KMS-11 (cell line): ENCODE measurements around the gene NLGN1.

Experiments
- H2AFZ ChIP-seq: fragments of 200-600 bp; sonication (generic); 2 replicates; pipeline ENCODE4 v1.6.1; 2016; ENCODE audit warnings: antibody characterized with exemption, mixed run types, low read depth
- H3K27ac ChIP-seq: fragments of 200-600 bp; sonication (generic); 2 replicates; pipeline ENCODE4 v1.6.1; 2016; ENCODE audit warnings: mild to moderate bottlenecking, mixed run types
- H3K27me3 ChIP-seq: fragments of 200-600 bp; sonication (generic); 2 replicates; pipeline ENCODE4 v1.6.1; 2017; ENCODE audit warnings: mild to moderate bottlenecking, low read depth, mixed run types, moderate library complexity; ENCODE audit not compliant: insufficient read depth
- H3K36me3 ChIP-seq: fragments of 200-600 bp; sonication (generic); 2 replicates; pipeline ENCODE4 v1.6.1; 2017; ENCODE audit warnings: mild to moderate bottlenecking, mixed run types; ENCODE audit not compliant: insufficient read depth
- H3K4me1 ChIP-seq: fragments of 200-600 bp; sonication (generic); 2 replicates; pipeline ENCODE4 v1.6.1; 2016; ENCODE audit warnings: mild to moderate bottlenecking, low read depth, mixed run types; ENCODE audit not compliant: poor library complexity, severe bottlenecking
- H3K4me2 ChIP-seq: fragments of 200-600 bp; sonication (generic); 2 replicates; pipeline ENCODE4 v1.7.0; 2016; ENCODE audit warnings: mild to moderate bottlenecking, mixed run types
- H3K4me3 ChIP-seq: fragments of 200-600 bp; sonication (generic); IDR thresholded peaks from 2 replicates; pipeline ENCODE4 v1.6.1; 2017; ENCODE audit warnings: low read depth, low read length, mixed read lengths; ENCODE audit not compliant: insufficient read depth
- H3K79me2 ChIP-seq: fragments of 200-600 bp; sonication (generic); 2 replicates; pipeline ENCODE4 v1.6.1; 2016; ENCODE audit warnings: low read depth, mixed run types; ENCODE audit not compliant: insufficient read depth
- H3K9ac ChIP-seq: fragments of 200-600 bp; sonication (generic); 2 replicates; pipeline ENCODE4 v1.6.1; 2016; ENCODE audit warnings: mild to moderate bottlenecking, mixed run types
- H4K20me1 ChIP-seq: fragments of 200-600 bp; sonication (generic); 2 replicates; pipeline ENCODE4 v1.6.1; 2016; ENCODE audit warnings: mild to moderate bottlenecking, mixed run types; ENCODE audit not compliant: insufficient read depth
- TF ChIP-seq, protein P1 (sequence below): fragments of 200-600 bp; sonication (generic); conservative IDR thresholded peaks from 2 replicates; pipeline ENCODE4 v1.6.1; 2017; ENCODE audit warnings: low read depth, mild to moderate bottlenecking, antibody characterized with exemption, low read length, moderate library complexity, mixed read lengths

Gene NLGN1

DNA sequence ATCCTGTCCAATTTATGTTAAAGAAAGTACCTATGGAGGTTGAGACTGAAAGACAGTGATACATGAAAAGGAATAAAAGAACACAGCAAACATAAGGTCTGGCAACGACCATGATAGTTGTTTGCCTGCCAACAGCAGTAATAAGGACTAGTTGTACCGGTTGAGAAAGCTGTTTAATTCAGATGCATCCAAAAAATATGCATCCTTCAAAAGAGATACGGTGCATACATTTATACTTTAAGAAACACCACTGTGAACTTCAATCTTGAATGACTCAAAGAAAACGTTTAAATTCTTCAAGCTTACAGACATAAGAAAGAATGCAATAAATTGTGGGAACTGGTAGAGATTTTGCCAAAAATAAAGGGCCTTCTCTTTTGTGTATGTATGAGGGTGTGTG lies 492.1 kb downstream of the NLGN1 start:
- no peaks in the 10 kb centered on the region for H3K79me2 ChIP-seq
- no peaks in the 10 kb centered on the region for H4K20me1 ChIP-seq
- TF ChIP-seq, protein P1, sequence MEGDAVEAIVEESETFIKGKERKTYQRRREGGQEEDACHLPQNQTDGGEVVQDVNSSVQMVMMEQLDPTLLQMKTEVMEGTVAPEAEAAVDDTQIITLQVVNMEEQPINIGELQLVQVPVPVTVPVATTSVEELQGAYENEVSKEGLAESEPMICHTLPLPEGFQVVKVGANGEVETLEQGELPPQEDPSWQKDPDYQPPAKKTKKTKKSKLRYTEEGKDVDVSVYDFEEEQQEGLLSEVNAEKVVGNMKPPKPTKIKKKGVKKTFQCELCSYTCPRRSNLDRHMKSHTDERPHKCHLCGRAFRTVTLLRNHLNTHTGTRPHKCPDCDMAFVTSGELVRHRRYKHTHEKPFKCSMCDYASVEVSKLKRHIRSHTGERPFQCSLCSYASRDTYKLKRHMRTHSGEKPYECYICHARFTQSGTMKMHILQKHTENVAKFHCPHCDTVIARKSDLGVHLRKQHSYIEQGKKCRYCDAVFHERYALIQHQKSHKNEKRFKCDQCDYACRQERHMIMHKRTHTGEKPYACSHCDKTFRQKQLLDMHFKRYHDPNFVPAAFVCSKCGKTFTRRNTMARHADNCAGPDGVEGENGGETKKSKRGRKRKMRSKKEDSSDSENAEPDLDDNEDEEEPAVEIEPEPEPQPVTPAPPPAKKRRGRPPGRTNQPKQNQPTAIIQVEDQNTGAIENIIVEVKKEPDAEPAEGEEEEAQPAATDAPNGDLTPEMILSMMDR, result no peak
- no peak overlapping the region for H3K27ac ChIP-seq
- no peak overlapping the region for H3K9ac ChIP-seq
- H3K4me2 ChIP-seq, result no peak overlapping the region
- H3K4me1 ChIP-seq, result no peaks in the 10 kb centered on the region
- H3K27me3 ChIP-seq, result no peaks in the 10 kb centered on the region
- no peaks in the 10 kb centered on the region for H3K36me3 ChIP-seq
- H3K4me3 ChIP-seq, result no peak overlapping the region
- no peak overlapping the region for H2AFZ ChIP-seq

DNA sequence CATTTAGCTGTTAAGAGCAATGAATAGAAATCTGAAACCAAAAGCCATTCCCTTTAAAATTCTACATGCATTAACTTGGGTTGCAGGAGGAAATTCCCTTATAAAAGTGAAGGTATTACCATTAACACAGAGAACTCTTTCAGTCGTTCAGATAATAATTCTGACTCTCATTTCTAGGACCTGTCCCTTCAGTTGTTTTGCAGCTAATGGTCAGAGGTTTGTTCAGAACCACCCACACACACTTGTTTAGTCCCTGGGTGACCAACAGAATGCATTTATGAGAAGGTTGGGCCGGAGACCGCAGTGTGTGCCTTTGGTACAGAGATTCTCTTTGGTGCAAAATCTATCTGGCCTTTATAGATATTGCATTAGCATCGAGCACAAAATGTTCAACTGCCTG lies 492.5 kb downstream of the NLGN1 start:
- H3K4me1 ChIP-seq, result no peaks in the 10 kb centered on the region
- H3K27me3 ChIP-seq, result no peaks in the 10 kb centered on the region

DNA sequence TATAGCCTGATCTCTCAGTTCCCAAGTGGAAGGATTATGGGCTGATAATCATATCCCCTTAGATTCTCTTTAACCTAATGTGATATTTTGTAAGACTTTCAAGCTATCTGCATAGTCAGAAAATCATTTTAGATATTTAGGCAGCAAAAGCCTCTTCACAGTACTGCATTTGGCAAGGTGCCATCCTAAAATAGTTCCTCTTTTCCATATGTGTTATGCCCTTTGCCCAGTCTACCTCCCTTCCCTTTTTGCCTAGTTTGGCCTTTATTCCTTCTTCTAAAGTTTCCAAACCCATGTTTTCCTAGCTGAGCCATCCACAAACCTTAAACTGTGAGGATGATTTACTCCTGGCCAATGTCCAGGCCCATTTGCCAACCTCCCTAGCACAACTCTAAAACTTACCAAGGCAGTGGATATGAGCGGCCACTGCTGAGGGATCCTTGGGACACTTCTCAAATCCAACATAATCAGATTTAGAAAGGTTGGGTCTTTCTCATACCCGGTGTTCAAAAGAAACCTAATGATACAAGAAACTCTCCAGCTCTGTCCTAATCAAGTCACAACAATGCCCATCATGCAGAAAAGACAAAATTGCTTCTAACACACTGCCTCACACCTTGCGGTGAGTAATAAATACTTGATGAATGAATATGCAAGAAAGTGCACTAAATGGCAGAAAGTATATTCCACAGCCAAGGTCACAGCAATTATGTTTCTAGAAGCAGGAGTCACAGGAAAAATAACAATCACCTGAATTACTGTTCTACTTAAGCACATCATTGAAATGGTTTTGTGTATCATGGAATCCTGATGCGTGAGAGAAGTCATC lies 493.9 kb downstream of the NLGN1 start:
- H3K79me2 ChIP-seq, result no peaks in the 10 kb centered on the region
- H2AFZ ChIP-seq, result no peak overlapping the region
- no peaks in the 10 kb centered on the region for H3K4me1 ChIP-seq
- no peaks in the 10 kb centered on the region for H3K27me3 ChIP-seq
- no peaks in the 10 kb centered on the region for H3K36me3 ChIP-seq
- no peaks in the 10 kb centered on the region for H4K20me1 ChIP-seq
- H3K27ac ChIP-seq, result no peak overlapping the region
- no peak overlapping the region for H3K4me3 ChIP-seq
- H3K4me2 ChIP-seq, result no peak overlapping the region
- H3K9ac ChIP-seq, result no peak overlapping the region
- TF ChIP-seq, protein P1, result no peak

More for the DNA sequence above, 492.5 kb downstream of the NLGN1 start:
- no peak overlapping the region for H3K4me3 ChIP-seq
- H3K36me3 ChIP-seq, result no peaks in the 10 kb centered on the region
- TF ChIP-seq, protein P1, result no peak
- no peak overlapping the region for H3K27ac ChIP-seq
- H2AFZ ChIP-seq, result no peak overlapping the region
- no peaks in the 10 kb centered on the region for H3K79me2 ChIP-seq
- no peaks in the 10 kb centered on the region for H4K20me1 ChIP-seq
- H3K9ac ChIP-seq, result no peak overlapping the region
- H3K4me2 ChIP-seq, result no peak overlapping the region

GRCh38 chr3:173892547-173892946 lies 495.0 kb downstream of the NLGN1 start:
- Histone ChIP-seq H3K4me2 (no peak overlapping the region), H3K4me3 (no peak overlapping the region), H3K9ac (no peak overlapping the region), H4K20me1 (no peaks in the 10 kb centered on the region), H3K27ac (no peak overlapping the region), H3K27me3 (no peaks in the 10 kb centered on the region), H3K4me1 (no peaks in the 10 kb centered on the region), H3K36me3 (no peaks in the 10 kb centered on the region), H2AFZ (no peak overlapping the region), H3K79me2 (no peaks in the 10 kb centered on the region)
- TF ChIP-seq, protein P1, result no peak
